MM.1S (cell line): ENCODE data around the gene HERPUD2.
A peak's percentile ranks its signal among the peaks of the same experiment; 100 is the strongest.

Source experiments
- DNase-seq: peaks from one replicate; pipeline ENCODE4 v3.0.0-alpha.2; 2015
- H2AFZ ChIP-seq: fragments of 300-600 bp; sonication (generic); 2 replicates; pipeline ENCODE4 v1.6.0; 2016; ENCODE audit warnings: antibody characterized with exemption, low read length
- H3F3A ChIP-seq: fragments of 300-600 bp; sonication (generic); 2 replicates; pipeline ENCODE4 v1.6.1; 2016; ENCODE audit warnings: mild to moderate bottlenecking, antibody characterized with exemption, low read length, moderate library complexity, mixed read lengths; ENCODE audit not compliant: insufficient read depth
- H3K27ac ChIP-seq: fragments of 300-600 bp; sonication (generic); 2 replicates; pipeline ENCODE4 v1.5.1; 2016; ENCODE audit warnings: mild to moderate bottlenecking, low read length
- H3K27me3 ChIP-seq: fragments of 300-600 bp; sonication (generic); replicated peaks from 2 replicates; pipeline ENCODE4 v1.6.0; 2016; ENCODE audit warnings: low read length; ENCODE audit not compliant: insufficient read depth
- H3K36me3 ChIP-seq: fragments of 300-600 bp; sonication (generic); replicated peaks from 2 replicates; pipeline ENCODE4 v1.6.1; 2016; ENCODE audit warnings: mild to moderate bottlenecking, low read length, mixed read lengths; ENCODE audit not compliant: insufficient read depth
- H3K4me1 ChIP-seq: fragments of 300-600 bp; sonication (generic); 2 replicates; pipeline ENCODE4 v1.6.1; 2016; ENCODE audit warnings: low read length, mixed read lengths
- H3K4me2 ChIP-seq: fragments of 300-600 bp; sonication (generic); 2 replicates; pipeline ENCODE4 v1.6.0; 2016; ENCODE audit warnings: low read depth, low read length
- H3K4me3 ChIP-seq: fragments of 300-600 bp; sonication (generic); 2 replicates; pipeline ENCODE4 v1.5.1; 2016; ENCODE audit warnings: low read length, mixed read lengths
- H3K79me2 ChIP-seq: fragments of 300-600 bp; sonication (generic); 2 replicates; pipeline ENCODE4 v1.6.1; 2016; ENCODE audit warnings: mixed run types, low read length, mixed read lengths
- H3K9ac ChIP-seq: fragments of 300-600 bp; sonication (generic); 2 replicates; pipeline ENCODE4 v1.6.1; 2016; ENCODE audit warnings: low read length, mixed read lengths
- H3K9me2 ChIP-seq: fragments of 300-600 bp; sonication (generic); replicated peaks from 2 replicates; pipeline ENCODE4 v1.6.1; 2016; ENCODE audit warnings: mild to moderate bottlenecking, low read length, mixed read lengths; ENCODE audit not compliant: insufficient read depth
- H3K9me3 ChIP-seq: fragments of 300-600 bp; sonication (generic); replicated peaks from 2 replicates; pipeline ENCODE4 v1.6.1; 2016; ENCODE audit warnings: mild to moderate bottlenecking, low read length, mixed read lengths; ENCODE audit not compliant: insufficient read depth
- H4K20me1 ChIP-seq: fragments of 300-600 bp; sonication (generic); 2 replicates; pipeline ENCODE4 v1.6.1; 2016; ENCODE audit warnings: mild to moderate bottlenecking, low read length, moderate library complexity, mixed read lengths; ENCODE audit not compliant: insufficient read depth
- EZH2 ChIP-seq: fragments of 300-600 bp; sonication (generic); optimal IDR thresholded peaks from 2 replicates; pipeline ENCODE3; 2017; ENCODE audit warnings: low read depth, mild to moderate bottlenecking, antibody characterized with exemption, low read length, mixed read lengths
- EZH2phosphoT487 ChIP-seq: fragments of 300-600 bp; sonication (generic); IDR thresholded peaks from 2 replicates; pipeline ENCODE4 v1.6.1; 2018; ENCODE audit warnings: antibody characterized with exemption, low read length
- TF ChIP-seq, protein P1 (sequence below): fragments of 300-600 bp; sonication (generic); IDR thresholded peaks from 2 replicates; pipeline ENCODE4 v1.5.1; 2016; ENCODE audit warnings: antibody characterized with exemption, low read length, mixed read lengths

HERPUD2 gene

DNA sequence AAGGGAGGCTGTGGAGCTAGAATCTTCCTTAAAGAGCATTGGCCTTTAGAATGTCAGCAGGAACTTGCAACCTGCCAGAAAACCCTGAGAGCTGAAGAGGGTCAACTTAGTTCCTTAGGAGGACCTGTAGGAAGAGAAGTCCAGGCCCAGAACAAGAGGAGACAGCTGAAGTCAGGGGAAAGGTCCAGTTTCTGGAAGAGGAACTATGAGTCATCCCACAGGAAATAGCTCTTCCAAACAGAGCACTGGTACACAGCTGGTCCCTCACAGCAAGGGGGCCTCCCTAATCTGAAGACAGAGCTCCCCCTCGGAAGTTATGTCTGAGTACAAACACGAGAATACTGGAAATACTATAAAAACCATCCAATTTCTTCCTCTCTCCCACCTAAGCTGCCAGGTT lies 98.9 kb downstream of the HERPUD2 start:
- Histone ChIP-seq H3K4me2 (no peak overlapping the region), H3K27ac (no peak overlapping the region)
- TF ChIP-seq, protein P1, sequence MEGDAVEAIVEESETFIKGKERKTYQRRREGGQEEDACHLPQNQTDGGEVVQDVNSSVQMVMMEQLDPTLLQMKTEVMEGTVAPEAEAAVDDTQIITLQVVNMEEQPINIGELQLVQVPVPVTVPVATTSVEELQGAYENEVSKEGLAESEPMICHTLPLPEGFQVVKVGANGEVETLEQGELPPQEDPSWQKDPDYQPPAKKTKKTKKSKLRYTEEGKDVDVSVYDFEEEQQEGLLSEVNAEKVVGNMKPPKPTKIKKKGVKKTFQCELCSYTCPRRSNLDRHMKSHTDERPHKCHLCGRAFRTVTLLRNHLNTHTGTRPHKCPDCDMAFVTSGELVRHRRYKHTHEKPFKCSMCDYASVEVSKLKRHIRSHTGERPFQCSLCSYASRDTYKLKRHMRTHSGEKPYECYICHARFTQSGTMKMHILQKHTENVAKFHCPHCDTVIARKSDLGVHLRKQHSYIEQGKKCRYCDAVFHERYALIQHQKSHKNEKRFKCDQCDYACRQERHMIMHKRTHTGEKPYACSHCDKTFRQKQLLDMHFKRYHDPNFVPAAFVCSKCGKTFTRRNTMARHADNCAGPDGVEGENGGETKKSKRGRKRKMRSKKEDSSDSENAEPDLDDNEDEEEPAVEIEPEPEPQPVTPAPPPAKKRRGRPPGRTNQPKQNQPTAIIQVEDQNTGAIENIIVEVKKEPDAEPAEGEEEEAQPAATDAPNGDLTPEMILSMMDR = no peak
- no peak for TF ChIP-seq EZH2
- TF ChIP-seq EZH2phosphoT487 = no peak

DNA sequence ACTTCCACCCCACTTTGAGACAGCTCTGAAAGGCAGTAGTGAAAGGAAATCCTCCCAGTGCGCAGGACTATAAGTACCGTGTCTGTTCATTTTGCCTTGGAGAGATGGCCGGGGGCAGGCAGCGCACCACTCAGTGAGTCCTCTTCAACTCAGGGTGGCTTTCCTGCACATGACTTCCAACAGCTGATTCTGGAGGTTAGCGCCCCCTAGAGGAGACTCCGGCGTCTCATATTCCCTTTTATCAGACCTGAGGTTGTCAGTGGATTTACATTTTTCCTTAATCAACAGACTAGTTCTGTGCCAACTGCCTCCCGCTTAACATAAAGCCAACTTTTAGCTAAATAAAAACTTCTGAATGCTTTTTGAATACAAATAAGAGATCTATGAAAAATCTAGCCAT lies 101.0 kb downstream of the HERPUD2 start:
- no peaks in the 10 kb centered on the region for H3K4me1 ChIP-seq
- H3K9me2 ChIP-seq = no peaks in the 10 kb centered on the region
- DNase-seq = no peak
- H3K27me3 ChIP-seq = no peaks in the 10 kb centered on the region
- no peaks in the 10 kb centered on the region for H3K36me3 ChIP-seq
- no peak overlapping the region for H2AFZ ChIP-seq
- H3K9me3 ChIP-seq = no peaks in the 10 kb centered on the region
- H3K79me2 ChIP-seq = no peaks in the 10 kb centered on the region
- no peaks in the 10 kb centered on the region for H3F3A ChIP-seq
- no peak overlapping the region for H3K4me3 ChIP-seq
- H4K20me1 ChIP-seq = no peaks in the 10 kb centered on the region
- TF ChIP-seq, protein P1 = peak; percentile 37
- TF ChIP-seq EZH2 = no peak
- no peak overlapping the region for H3K27ac ChIP-seq
- H3K9ac ChIP-seq = no peak overlapping the region
- no peak overlapping the region for H3K4me2 ChIP-seq

More for the DNA sequence above, 98.9 kb downstream of the HERPUD2 start:
- Histone ChIP-seq H3K4me1 (no peaks in the 10 kb centered on the region), H3K4me3 (no peak overlapping the region), H3K79me2 (no peaks in the 10 kb centered on the region), H3F3A (no peaks in the 10 kb centered on the region), H3K27me3 (no peaks in the 10 kb centered on the region), H2AFZ (no peak overlapping the region), H4K20me1 (no peaks in the 10 kb centered on the region), H3K36me3 (no peaks in the 10 kb centered on the region), H3K9ac (no peak overlapping the region), H3K9me3 (no peaks in the 10 kb centered on the region), H3K9me2 (no peaks in the 10 kb centered on the region)
- no peak for DNase-seq

DNA sequence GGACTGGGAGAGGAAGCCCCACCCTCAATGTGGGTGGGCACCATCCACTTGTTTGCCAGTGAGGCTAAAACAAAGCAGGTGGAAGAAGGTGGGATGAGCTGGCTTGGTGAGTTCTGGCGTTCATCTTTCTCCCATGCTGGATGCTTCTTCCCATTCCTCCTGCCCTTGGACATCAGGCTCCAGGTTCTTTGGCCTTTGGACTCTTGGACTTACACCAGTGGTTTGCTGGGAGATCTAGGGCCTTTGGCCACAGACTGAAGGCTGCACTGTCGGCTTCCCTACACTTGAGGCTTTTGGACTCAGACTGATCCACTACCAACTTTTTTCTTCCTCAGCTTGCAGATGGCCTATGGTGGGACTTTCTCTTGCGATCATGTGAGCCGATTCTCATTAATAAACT lies 106.3 kb downstream of the HERPUD2 start:
- TF ChIP-seq, protein P1 = no peak
- TF ChIP-seq EZH2phosphoT487 (no peak), EZH2 (no peak)
- Histone ChIP-seq H3K36me3 (no peaks in the 10 kb centered on the region), H3K4me2 (no peak overlapping the region), H3K27me3 (no peaks in the 10 kb centered on the region), H2AFZ (no peak overlapping the region), H3K27ac (no peak overlapping the region), H3K4me1 (no peaks in the 10 kb centered on the region), H3F3A (no peaks in the 10 kb centered on the region), H3K9me3 (no peaks in the 10 kb centered on the region), H3K9me2 (no peaks in the 10 kb centered on the region), H3K9ac (no peak overlapping the region), H3K4me3 (no peak overlapping the region), H4K20me1 (no peaks in the 10 kb centered on the region), H3K79me2 (no peaks in the 10 kb centered on the region)
- DNase-seq = no peak
